Coronary artery (tissue), 2 donors: Measurements from ENCODE around the gene SPTLC2.

Experiments used
- DNase-seq: peaks from one replicate; pipeline ENCODE4 v3.0.0-alpha.2; 2017; ENCODE audit warnings: low spot score
- H3K27ac ChIP-seq, 2 donors: fragments of 200-600 bp; sonication (generic); one replicate each; pipeline ENCODE4 v1.5.1; 2016 to 2019
- H3K4me3 ChIP-seq: fragments of 200-600 bp; sonication (generic); 2 replicates; pipeline ENCODE4 v1.5.1; 2016; ENCODE audit warnings: mild to moderate bottlenecking, moderate library complexity
- CTCF ChIP-seq: fragments of 200-600 bp; sonication (generic); IDR thresholded peaks from one replicate; pipeline ENCODE4 v1.5.1; 2019; ENCODE audit warnings: antibody characterized with exemption

The SPTLC2 gene

GRCh38 chr14:77498120-77498979 lies 118.1 kb downstream of the SPTLC2 start, which contains the start of gene ISM2:
TSS of gene ISM2 (minus strand) at chr14:77498816. CDS start at chr14:77498793, 23 bp downstream.
- no peak for DNase-seq

GRCh38 chr14:77495334-77495733 lies 121.1 kb downstream of the SPTLC2 start:
- Histone ChIP-seq H3K4me3 (no peak overlapping the region), H3K27ac (no peak overlapping the region)
- DNase-seq: no peak
- TF ChIP-seq CTCF: no peak

More at GRCh38 chr14:77498120-77498979, 118.1 kb downstream of the SPTLC2 start, which contains the start of gene ISM2:
- Histone ChIP-seq H3K27ac (no peak within 1 kb of the TSS), H3K4me3 (peak within 1 kb of the TSS; percentile 75)
- TF ChIP-seq CTCF: no peak

DNA sequence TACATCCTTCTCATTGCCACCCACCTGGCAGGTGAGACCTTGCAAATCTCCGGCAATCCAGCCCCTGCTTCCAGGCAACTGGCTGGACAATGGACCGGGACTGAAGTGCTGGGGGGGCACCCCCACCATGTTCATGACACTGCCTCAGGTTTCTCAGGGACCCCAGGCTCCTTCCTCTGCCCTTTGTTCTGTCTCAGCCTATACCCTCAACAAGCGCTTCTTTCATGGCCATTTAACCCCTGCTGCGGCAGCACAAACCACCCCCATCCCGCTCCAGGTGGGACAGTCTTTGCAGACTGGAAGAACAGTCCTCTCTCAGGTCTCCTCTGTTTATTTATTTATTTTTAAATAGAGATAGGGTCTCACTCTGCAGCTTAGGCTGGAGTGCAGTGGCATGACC lies 125.4 kb downstream of the SPTLC2 start:
- no peak for TF ChIP-seq CTCF
- Histone ChIP-seq H3K4me3 (no peak overlapping the region), H3K27ac (no peak overlapping the region)
- DNase-seq: no peak

- Histone ChIP-seq H3K4me3 (no peak overlapping the region), H3K27ac (no peak overlapping the region)
- DNase-seq: no peak
- TF ChIP-seq CTCF: no peak
Measured at GRCh38 chr14:77490347-77490986, 126.0 kb downstream of the SPTLC2 start.

DNA sequence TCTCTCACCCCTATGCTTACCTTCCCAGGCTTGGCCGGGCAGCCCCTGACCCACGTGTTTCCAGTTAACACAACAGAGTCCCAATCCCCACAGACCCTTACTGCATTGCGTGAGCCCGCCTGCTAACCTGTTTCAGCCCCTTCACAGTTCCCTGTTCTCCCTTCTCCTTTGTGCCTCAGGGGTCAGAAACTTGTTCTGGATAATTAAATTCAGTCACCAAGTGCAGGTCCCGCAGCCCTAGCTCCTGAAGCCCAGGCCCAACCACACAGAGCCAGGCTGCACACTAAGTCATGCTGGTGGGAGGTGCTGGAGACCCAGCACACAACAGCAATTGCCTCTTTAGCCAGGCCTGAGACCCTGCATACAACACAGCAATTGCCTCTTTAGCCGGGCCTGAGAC lies 127.4 kb downstream of the SPTLC2 start:
- TF ChIP-seq CTCF: no peak
- no peak overlapping the region for H3K4me3 ChIP-seq
- DNase-seq: no peak
- no peak overlapping the region for H3K27ac ChIP-seq

- no peak for TF ChIP-seq CTCF
- no peak overlapping the region for H3K27ac ChIP-seq
- no peak for DNase-seq
- H3K4me3 ChIP-seq: no peak overlapping the region
Measured at GRCh38 chr14:77488558-77488957, 127.9 kb downstream of the SPTLC2 start.
